RWPE1 (cell line): ENCODE results near the gene NEUROD1.

Experiments used
- CTCF ChIA-PET: fragments of 350-600 bp; sonication (Branson Sonifier 250); formaldehyde crosslinking; extraction: SDS; loops from one replicate; lab custom pipeline; 2021; lab: Yijun Ruan, JAX
- POLR2A ChIA-PET: fragments of 400-600 bp; formaldehyde crosslinking; extraction: SDS; loops from one replicate; lab custom pipeline; 2020; ENCODE audit warnings: antibody characterized with exemption; ENCODE audit not compliant: low non-redundant PET; lab: Yijun Ruan, JAX
- DNase-seq: peaks from one replicate; pipeline ENCODE4 v3.0.0; 2012; ENCODE audit warnings: low spot score
- H3K27ac ChIP-seq: fragments of 450-650 bp; 2 replicates; pipeline ENCODE4 v1.5.1; 2017
- CTCF ChIP-seq: fragments of 450-650 bp; conservative IDR thresholded peaks from 2 replicates; pipeline ENCODE4 v1.5.1; 2017; ENCODE audit warnings: low read depth, mild to moderate bottlenecking

NEUROD1 gene

GRCh38 chr2:181673173-181673572 is 7.1 kb downstream of the NEUROD1 start:
- DNase-seq, result no peak
- no peak overlapping the region for H3K27ac ChIP-seq
- TF ChIP-seq CTCF, result no peak
- POLR2A ChIA-PET, result no interaction called here
- CTCF ChIA-PET, result no interaction called here

GRCh38 chr2:181672255-181673008 is 7.9 kb downstream of the NEUROD1 start:
- POLR2A ChIA-PET, result no interaction called here
- DNase-seq, result no peak
- H3K27ac ChIP-seq, result no peak overlapping the region
- CTCF ChIA-PET, result no interaction called here
- no peak for TF ChIP-seq CTCF

- POLR2A ChIA-PET, result no interaction called here
- no peak for TF ChIP-seq CTCF
- CTCF ChIA-PET, result no interaction called here
- no peak overlapping the region for H3K27ac ChIP-seq
- no peak for DNase-seq
Measured at GRCh38 chr2:181670632-181671031, 9.7 kb downstream of the NEUROD1 start.

GRCh38 chr2:181667234-181667633 is 13.1 kb downstream of the NEUROD1 start:
- POLR2A ChIA-PET, result no interaction called here
- no peak overlapping the region for H3K27ac ChIP-seq
- no peak for DNase-seq
- CTCF ChIA-PET, result interaction anchor here (0.6 kb wide), 1 partner anchor 310 kb away, joined by 3 read pairs; no protein-coding TSS in a partner anchor
- TF ChIP-seq CTCF, result no peak

GRCh38 chr2:181662287-181662686 is 18.0 kb downstream of the NEUROD1 start:
- no peak for DNase-seq
- H3K27ac ChIP-seq, result no peak overlapping the region
- no peak for TF ChIP-seq CTCF
- CTCF ChIA-PET, result no interaction called here
- POLR2A ChIA-PET, result no interaction called here

- ChIA-PET CTCF (no interaction called here), POLR2A (no interaction called here)
- no peak for DNase-seq
- no peak for TF ChIP-seq CTCF
- H3K27ac ChIP-seq, result no peak overlapping the region
Measured at GRCh38 chr2:181660181-181660580, 20.1 kb downstream of the NEUROD1 start.
